IMR-90 (cell line): ENCODE data around the gene STUM. TPM values are rescaled to one million over a fixed set of nuclear protein-coding genes. Genes with fewer than 3 reads are reported as not detected.

Source experiments
- ATAC-seq: fragments of 200-7000 bp; cut with Tn5 transposase; 2 replicates; pipeline ENCODE4 v1.9.1; 2020; ENCODE audit warnings: low read depth, mild to moderate bottlenecking, moderate library complexity
- BruUV-seq: library from RNA; stranded (reverse); fragments of 400-500 nt; replicated peaks from 2 replicates; lab custom pipeline; 2021; lab: Mats Ljungman, UMichigan
- CTCF ChIA-PET: fragments of 300-600 bp; formaldehyde crosslinking; extraction: SDS; loops from one replicate; lab custom pipeline; 2021; ENCODE audit warnings: antibody characterized with exemption; lab: Yijun Ruan, JAX
- POLR2A ChIA-PET: fragments of 300-600 bp; sonication (Branson Sonifier 250); formaldehyde crosslinking; loops from one replicate; lab custom pipeline; 2022; ENCODE audit warnings: antibody characterized with exemption; ENCODE audit not compliant: unreplicated experiment; lab: Charles Lee
- DNase-seq: peaks from one replicate; pipeline ENCODE4 v3.0.0; 2013
- H2AFZ ChIP-seq: replicated peaks from 2 replicates; pipeline ENCODE3; 2013; ENCODE audit warnings: low read length, mild to moderate bottlenecking; ENCODE audit not compliant: poor library complexity
- H2AK5ac ChIP-seq: 2 replicates; pipeline ENCODE4 v1.6.1; 2013; ENCODE audit warnings: low read depth, low read length, inconsistent platforms
- H2AK9ac ChIP-seq: replicated peaks from 2 replicates; pipeline ENCODE3; 2013; ENCODE audit warnings: mild to moderate bottlenecking, low read depth, low read length, moderate library complexity; ENCODE audit not compliant: poor library complexity
- H2BK120ac ChIP-seq: 2 replicates; pipeline ENCODE4 v1.6.1; 2013; ENCODE audit warnings: low read depth, low read length, inconsistent platforms
- H2BK15ac ChIP-seq: 3 replicates; pipeline ENCODE4 v1.6.1; 2013; ENCODE audit warnings: low read depth, low read length, inconsistent platforms
- H2BK20ac ChIP-seq: 2 replicates; pipeline ENCODE4 v1.6.1; 2013; ENCODE audit warnings: low read depth, mild to moderate bottlenecking, inconsistent platforms, low read length, moderate library complexity
- H2BK5ac ChIP-seq: 2 replicates; pipeline ENCODE4 v1.6.1; 2013; ENCODE audit warnings: mild to moderate bottlenecking, low read depth, low read length, inconsistent platforms; ENCODE audit not compliant: poor library complexity, severe bottlenecking
- H3K14ac ChIP-seq: replicated peaks from 2 replicates; pipeline ENCODE4 v1.6.1; 2013; ENCODE audit warnings: low read depth, low read length, inconsistent platforms
- H3K18ac ChIP-seq: 2 replicates; pipeline ENCODE4 v1.6.1; 2013; ENCODE audit warnings: low read depth, low read length, control low read depth
- H3K23ac ChIP-seq: 2 replicates; pipeline ENCODE4 v1.6.1; 2013; ENCODE audit warnings: low read depth, low read length, inconsistent platforms
- H3K27ac ChIP-seq: 2 replicates; pipeline ENCODE4 v1.5.1; 2013; ENCODE audit warnings: mild to moderate bottlenecking, control low read depth, low read length; ENCODE audit not compliant: insufficient read depth
- H3K27me3 ChIP-seq: 2 replicates; pipeline ENCODE4 v1.6.1; 2013; ENCODE audit warnings: low read length; ENCODE audit not compliant: control insufficient read depth, insufficient read depth
- H3K36me3 ChIP-seq: 2 replicates; pipeline ENCODE4 v1.6.1; 2013; ENCODE audit warnings: low read length, mixed read lengths; ENCODE audit not compliant: control insufficient read depth, insufficient read depth
- H3K4ac ChIP-seq: 2 replicates; pipeline ENCODE4 v1.6.1; 2013; ENCODE audit warnings: low read depth, low read length, inconsistent platforms
- H3K4me1 ChIP-seq: 2 replicates; pipeline ENCODE4 v1.6.1; 2013; ENCODE audit warnings: low read length, mixed read lengths; ENCODE audit not compliant: control insufficient read depth, insufficient read depth
- H3K4me2 ChIP-seq: 2 replicates; pipeline ENCODE4 v1.6.1; 2013; ENCODE audit warnings: low read depth, mild to moderate bottlenecking, control low read depth, low read length, moderate library complexity
- H3K4me3 ChIP-seq: 2 replicates; pipeline ENCODE4 v1.5.1; 2013; ENCODE audit warnings: low read depth, mild to moderate bottlenecking, control low read depth, low read length, moderate library complexity; ENCODE audit not compliant: insufficient read depth
- H3K56ac ChIP-seq: 2 replicates; pipeline ENCODE4 v1.6.1; 2013; ENCODE audit warnings: low read length, inconsistent platforms; ENCODE audit not compliant: insufficient read depth; ENCODE audit errors: extremely low read depth
- H3K79me1 ChIP-seq, 2 experiments: 2 replicates each; pipeline ENCODE4 v1.6.1; 2013; ENCODE audit warnings: low read length in 2 of 2, inconsistent platforms in 1 of 2, low read depth in 1 of 2
- H3K9ac ChIP-seq: 2 replicates; pipeline ENCODE4 v1.6.1; 2013; ENCODE audit warnings: low read depth, low read length, control low read depth
- H3K9me1 ChIP-seq: 2 replicates; pipeline ENCODE4 v1.6.1; 2013; ENCODE audit warnings: low read length, inconsistent platforms; ENCODE audit not compliant: insufficient read depth
- H3K9me3 ChIP-seq: 2 replicates; pipeline ENCODE4 v1.6.1; 2013; ENCODE audit warnings: low read length; ENCODE audit not compliant: control insufficient read depth, insufficient read depth
- H4K20me1 ChIP-seq: 2 replicates; pipeline ENCODE4 v1.6.1; 2013; ENCODE audit warnings: low read length, inconsistent platforms; ENCODE audit not compliant: insufficient read depth
- H4K5ac ChIP-seq: 2 replicates; pipeline ENCODE4 v1.6.1; 2013; ENCODE audit warnings: mild to moderate bottlenecking, low read depth, low read length, control low read depth
- H4K8ac ChIP-seq, 2 experiments: 2 replicates each; pipeline ENCODE4 v1.6.1; 2013; ENCODE audit warnings: low read depth in 2 of 2, low read length in 2 of 2, control low read depth in 1 of 2, inconsistent platforms in 1 of 2
- H4K91ac ChIP-seq: 2 replicates; pipeline ENCODE4 v1.6.1; 2013; ENCODE audit warnings: low read depth, low read length, inconsistent platforms; ENCODE audit not compliant: insufficient read depth
- CEBPB ChIP-seq: IDR thresholded peaks from 2 replicates; pipeline ENCODE4 v1.6.1; 2012; ENCODE audit warnings: low read depth, low read length, improper control_type of control experiment
- CHD1 ChIP-seq: IDR thresholded peaks from 2 replicates; pipeline ENCODE4 v1.6.1; 2012; ENCODE audit warnings: low read depth, low read length, improper control_type of control experiment
- FOS ChIP-seq: fragments of 150-350 bp; IDR thresholded peaks from 2 replicates; pipeline ENCODE4 v1.6.1; 2016; ENCODE audit warnings: low read depth, low read length
- MXI1 ChIP-seq: IDR thresholded peaks from 2 replicates; pipeline ENCODE4 v1.6.1; 2012; ENCODE audit warnings: low read depth, mild to moderate bottlenecking, low read length, moderate library complexity, borderline replicate concordance
- NFE2L2 ChIP-seq: fragments of 150-350 bp; IDR thresholded peaks from 2 replicates; pipeline ENCODE4 v1.6.1; 2016; ENCODE audit warnings: low read depth, mild to moderate bottlenecking, low read length
- POLR2A ChIP-seq: IDR thresholded peaks from 2 replicates; pipeline ENCODE4 v1.6.1; 2012; ENCODE audit warnings: mild to moderate bottlenecking, low read depth, low read length
- RAD21 ChIP-seq: IDR thresholded peaks from 2 replicates; pipeline ENCODE4 v1.6.1; 2012; ENCODE audit warnings: low read length, improper control_type of control experiment
- RCOR1 ChIP-seq: IDR thresholded peaks from 2 replicates; pipeline ENCODE4 v1.6.1; 2012; ENCODE audit warnings: mild to moderate bottlenecking, low read length, improper control_type of control experiment; ENCODE audit not compliant: insufficient replicate concordance
- RFX5 ChIP-seq: IDR thresholded peaks from 2 replicates; pipeline ENCODE4 v1.8.0; 2012; ENCODE audit warnings: low read depth, mild to moderate bottlenecking, low read length, moderate library complexity
- SMC3 ChIP-seq: fragments of 150-350 bp; IDR thresholded peaks from 2 replicates; pipeline ENCODE4 v1.6.1; 2016; ENCODE audit warnings: low read depth, mild to moderate bottlenecking, antibody characterized with exemption, low read length, moderate library complexity
- WGBS, 2 experiments: methylation state at CpG; one replicate each; pipeline versions ENCODE4 v1.1.5 to v1.1.7; 2013; ENCODE audit warnings: missing lambda C conversion rate in 2 of 2; ENCODE audit not compliant: insufficient read length in 1 of 2; ENCODE audit errors: extremely low coverage in 2 of 2; 5-methylcytosine and 5-hydroxymethylcytosine counted together
- dilution Hi-C: fragments of 300-500 bp; cut with HindIII; formaldehyde crosslinking; loops from one replicate; pipeline ENCODE4 v1.14.3; 2018; ENCODE audit warnings: low sequenced_read_pairs; ENCODE audit not compliant: unreplicated experiment
- in situ Hi-C: fragments of 300-500 bp; cut with MboI; formaldehyde crosslinking; loops from 3 replicates; pipeline ENCODE4 v1.14.3; 2019; ENCODE audit warnings: low sequenced_read_pairs, inconsistent platforms, mixed read lengths
- intact Hi-C: fragments of 100-400 bp; cut with micrococcal nuclease; formaldehyde crosslinking; loops from 2 replicates; pipeline ENCODE4 v1.10.0; 2022
- polyA plus RNA-seq, 3 experiments: library from polyadenylated mRNA; depleted of rRNA; stranded (reverse); fragments of >200 nt; gene quantifications; 2 replicates each; pipeline ENCODE4 v1.2.3, GENCODE V29; 2012; ENCODE audit warnings: low replicate concordance in 1 of 3
- total RNA-seq: library from RNA; depleted of rRNA; stranded (reverse); fragments of >200 nt; gene quantifications from 2 replicates; pipeline ENCODE4 v1.2.3, GENCODE V29; 2012
- TF ChIP-seq, protein P1 (sequence below): fragments of 150-350 bp; IDR thresholded peaks from 2 replicates; pipeline ENCODE4 v1.6.1; 2016; ENCODE audit warnings: low read depth, mild to moderate bottlenecking, low read length, moderate library complexity, borderline replicate concordance

Gene STUM
- total and polyA plus RNA-seq, 2 of the 4 experiments (the other 2 are of a cell fraction) = not detected

DNA sequence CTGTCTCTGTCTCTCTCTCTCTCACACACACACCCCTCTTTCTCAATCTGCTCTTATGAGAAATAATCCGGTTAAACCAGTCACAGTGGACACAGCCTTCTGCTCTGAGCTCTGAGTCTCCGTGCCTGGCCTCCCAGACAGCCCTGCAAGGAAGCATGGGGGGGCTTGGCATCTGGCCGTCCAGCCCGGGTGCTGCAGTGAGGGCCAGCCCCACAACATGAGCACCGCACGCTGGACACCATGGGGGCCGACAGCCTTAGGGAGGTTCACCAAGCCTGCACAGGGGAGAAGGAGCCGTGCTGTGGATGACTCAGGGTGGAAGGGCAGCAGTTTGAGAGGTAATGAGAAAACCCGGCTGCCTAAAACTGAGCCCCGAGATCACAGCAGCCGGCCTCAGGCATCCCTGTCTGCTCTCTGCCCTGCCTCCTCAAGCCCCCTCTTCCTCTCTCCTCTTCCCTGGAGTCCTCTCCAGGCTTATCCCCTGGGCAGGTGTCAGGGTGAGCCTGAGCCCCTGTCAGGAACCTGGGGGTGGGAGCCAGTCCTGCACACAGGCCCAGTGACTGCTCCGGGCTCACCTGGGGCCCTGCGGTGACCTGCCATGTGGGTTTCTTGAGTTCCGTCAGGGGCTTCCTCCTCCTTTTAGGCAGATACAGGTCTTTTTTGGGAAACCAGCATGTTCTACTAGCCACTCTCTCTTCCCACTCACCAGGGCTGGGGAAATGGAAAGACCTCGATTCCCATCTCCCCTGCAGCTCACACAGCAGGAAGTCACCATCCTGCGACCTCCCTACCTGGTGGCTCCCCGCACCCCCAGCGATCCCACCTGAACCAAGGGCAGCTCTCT, 97.7 kb downstream of the STUM start (continued):
- TF ChIP-seq POLR2A (no peak), RAD21 (no peak)

DNA sequence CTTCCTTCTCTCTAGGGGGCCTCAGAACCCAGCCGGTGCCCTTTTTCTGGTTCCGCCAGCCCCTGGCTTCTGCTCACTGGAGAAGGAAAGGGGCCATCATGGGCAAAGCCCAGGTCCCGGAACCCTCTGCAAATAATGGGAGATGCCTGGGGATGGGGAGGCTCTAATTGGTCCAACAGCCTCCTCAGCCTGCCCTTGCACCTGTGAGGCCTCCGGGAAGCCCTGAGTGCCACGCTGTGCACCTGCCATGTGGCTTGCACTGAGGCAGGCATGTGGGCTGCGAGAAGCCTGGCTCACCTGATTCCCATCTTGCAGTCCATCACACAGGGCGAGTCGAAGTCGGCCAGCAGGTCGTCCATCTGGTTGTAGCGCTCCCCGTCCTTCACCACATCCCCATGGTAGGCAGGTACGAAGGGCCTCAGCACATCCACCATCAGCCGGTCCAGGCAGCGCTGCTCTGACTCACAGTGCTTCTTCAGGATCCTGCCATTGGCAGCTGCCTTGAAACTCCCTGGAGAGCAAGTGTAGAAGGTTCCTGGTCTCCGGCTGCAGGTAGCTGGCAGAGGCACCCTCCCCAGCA, 98.4 kb downstream of the STUM start:
- 92% methylated on average over 13 of the region's 16 CpGs; no CpG with 5 or more reads in 1 of the 2 experiments for WGBS, 2 experiments
- dilution Hi-C loops (no loop called here), intact Hi-C loops (no loop called here), in situ Hi-C loops (no loop called here)
- H3K79me1 ChIP-seq = no peaks in the 10 kb centered on the region
- H2BK15ac ChIP-seq = no peak overlapping the region
- CTCF ChIA-PET = no interaction called here
- no peaks in the 10 kb centered on the region for H4K20me1 ChIP-seq
- H3K27me3 ChIP-seq = no peaks in the 10 kb centered on the region
- no peak overlapping the region for H4K5ac ChIP-seq
- no peak overlapping the region for H2AK5ac ChIP-seq
- no peaks in the 10 kb centered on the region for H3K9me3 ChIP-seq
- POLR2A ChIA-PET = no interaction called here
- H3K9me1 ChIP-seq = peaks cover 9% of the 10 kb centered on the region
- H3K4me1 ChIP-seq = peaks cover 22% of the 10 kb centered on the region
- H3K27ac ChIP-seq = no peak overlapping the region
- TF ChIP-seq MXI1 (no peak), SMC3 (no peak), RCOR1 (no peak), NFE2L2 (no peak), RFX5 (no peak), CHD1 (no peak), FOS (no peak), CEBPB (no peak)
- TF ChIP-seq, protein P1, sequence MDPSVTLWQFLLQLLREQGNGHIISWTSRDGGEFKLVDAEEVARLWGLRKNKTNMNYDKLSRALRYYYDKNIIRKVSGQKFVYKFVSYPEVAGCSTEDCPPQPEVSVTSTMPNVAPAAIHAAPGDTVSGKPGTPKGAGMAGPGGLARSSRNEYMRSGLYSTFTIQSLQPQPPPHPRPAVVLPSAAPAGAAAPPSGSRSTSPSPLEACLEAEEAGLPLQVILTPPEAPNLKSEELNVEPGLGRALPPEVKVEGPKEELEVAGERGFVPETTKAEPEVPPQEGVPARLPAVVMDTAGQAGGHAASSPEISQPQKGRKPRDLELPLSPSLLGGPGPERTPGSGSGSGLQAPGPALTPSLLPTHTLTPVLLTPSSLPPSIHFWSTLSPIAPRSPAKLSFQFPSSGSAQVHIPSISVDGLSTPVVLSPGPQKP = no peak
- H4K8ac ChIP-seq = no peak overlapping the region
- no peak overlapping the region for H2BK5ac ChIP-seq
- H3K9ac ChIP-seq = no peak overlapping the region
- H3K56ac ChIP-seq = no peak overlapping the region
- H2AFZ ChIP-seq = no peak overlapping the region
- no peak for ATAC-seq
- H2AK9ac ChIP-seq = no peak overlapping the region
- no peak overlapping the region for H3K4ac ChIP-seq
- peaks cover 7% of the 10 kb centered on the region for H3K36me3 ChIP-seq
- H3K4me3 ChIP-seq = no peak overlapping the region
- H3K14ac ChIP-seq = no peak overlapping the region
- no peak overlapping the region for H3K23ac ChIP-seq
- no peak overlapping the region for H3K4me2 ChIP-seq
- H4K91ac ChIP-seq = no peak overlapping the region
- no peak overlapping the region for H2BK20ac ChIP-seq
- DNase-seq = no peak
- no peak overlapping the region for H3K18ac ChIP-seq
- H2BK120ac ChIP-seq = no peak overlapping the region
- no TSS peak for BruUV-seq
